Activated CD8-positive, alpha-beta memory T cell treated with anti-CD3 and anti-CD28 coated beads for 1 hour (primary cell): ENCODE measurements around the gene COL23A1.

Experiments used
- DNase-seq, 2 donors: peaks; one replicate each; pipeline ENCODE4 v3.0.0-alpha.2; 2020; ENCODE audit warnings: low read depth in 1 of 2; ENCODE audit errors: extremely low read depth in 1 of 2

The COL23A1 gene

DNA sequence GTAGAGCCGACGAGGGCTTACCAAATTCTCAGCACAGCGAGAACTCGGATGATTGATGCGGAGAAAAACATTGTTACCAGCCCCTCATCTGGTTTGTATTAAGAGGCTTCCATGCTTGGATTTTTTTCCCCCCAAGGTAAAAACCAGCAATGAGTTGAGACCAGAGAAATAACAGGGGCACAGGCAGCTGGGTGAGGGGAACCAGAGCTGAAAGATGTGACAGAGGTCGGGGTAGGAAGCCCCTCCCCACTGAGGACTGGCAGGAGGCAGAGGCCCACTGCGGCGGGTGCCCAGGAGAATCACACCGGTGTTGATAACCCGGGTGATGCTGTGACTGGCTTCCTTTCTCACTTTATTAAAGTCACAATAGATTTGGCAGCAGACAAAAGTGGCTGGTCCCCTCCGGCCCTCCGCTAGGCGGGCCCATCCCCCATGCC lies 241.1 kb downstream of the COL23A1 start:
- DNase-seq = no peak

GRCh38 chr5:178348356-178349074 lies 241.7 kb downstream of the COL23A1 start:
- no peak for DNase-seq

DNA sequence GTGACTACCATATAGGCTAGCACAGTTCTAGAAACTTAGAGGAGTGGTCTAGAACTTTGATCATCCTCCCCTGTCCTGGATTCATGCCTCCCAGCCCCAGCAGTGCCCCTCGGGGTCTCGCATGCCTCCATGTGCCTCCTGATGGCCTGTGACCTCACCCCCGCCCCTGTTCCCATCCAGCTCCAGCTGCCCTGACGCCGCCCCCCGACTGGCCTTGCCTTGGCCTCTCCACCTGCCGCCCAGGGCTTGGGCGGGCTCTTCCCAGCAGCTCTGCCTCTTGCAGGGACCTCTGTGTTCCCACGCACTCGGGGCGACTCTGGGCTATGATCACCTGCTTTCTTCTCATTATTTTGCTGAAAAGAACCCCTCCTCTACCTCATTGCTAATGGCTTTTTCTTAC lies 242.2 kb downstream of the COL23A1 start:
- DNase-seq = no peak

GRCh38 chr5:178346607-178347334 lies 243.4 kb downstream of the COL23A1 start:
- no peak for DNase-seq

GRCh38 chr5:178343306-178343705 lies 246.9 kb downstream of the COL23A1 start:
- no peak for DNase-seq

- no peak for DNase-seq
Measured at GRCh38 chr5:178341851-178342140, 248.4 kb downstream of the COL23A1 start.

DNA sequence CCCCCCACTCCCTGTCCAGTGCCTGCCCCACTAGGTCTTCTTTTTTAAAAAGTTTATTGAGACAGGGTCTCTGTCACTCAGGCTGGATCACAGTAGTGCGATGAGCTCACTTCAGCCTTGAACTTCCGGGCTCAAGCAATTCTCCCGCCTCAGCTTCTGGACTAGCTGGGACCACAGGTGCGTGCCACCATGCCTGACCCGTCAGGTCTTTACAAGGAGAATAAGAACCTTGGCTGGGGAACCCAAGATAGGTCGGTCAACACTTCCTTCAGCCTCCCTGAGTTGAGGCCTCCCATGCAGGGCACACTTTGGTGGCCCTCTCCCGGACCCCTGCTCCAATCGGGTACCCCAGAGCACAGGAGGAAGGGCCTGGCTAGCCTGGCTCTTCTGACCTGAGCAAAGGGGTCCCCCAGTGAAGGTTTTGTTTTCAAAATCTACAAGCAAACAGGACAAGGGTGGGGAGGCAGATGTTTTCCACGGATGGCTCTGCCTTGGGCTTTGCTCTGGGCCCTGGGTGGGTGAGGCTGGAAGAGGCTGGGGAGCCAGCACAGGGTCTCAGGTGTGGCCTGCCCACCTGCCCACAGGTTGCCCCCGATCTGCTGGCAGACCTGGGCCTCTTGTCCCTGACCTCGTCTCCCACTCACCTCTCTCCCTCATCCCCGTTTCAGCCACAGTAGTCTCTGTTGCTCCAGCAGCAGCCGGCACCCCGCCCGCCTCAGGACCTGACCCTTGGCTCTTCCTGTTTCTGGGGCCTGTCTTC lies 248.9 kb downstream of the COL23A1 start:
- no peak for DNase-seq

DNA sequence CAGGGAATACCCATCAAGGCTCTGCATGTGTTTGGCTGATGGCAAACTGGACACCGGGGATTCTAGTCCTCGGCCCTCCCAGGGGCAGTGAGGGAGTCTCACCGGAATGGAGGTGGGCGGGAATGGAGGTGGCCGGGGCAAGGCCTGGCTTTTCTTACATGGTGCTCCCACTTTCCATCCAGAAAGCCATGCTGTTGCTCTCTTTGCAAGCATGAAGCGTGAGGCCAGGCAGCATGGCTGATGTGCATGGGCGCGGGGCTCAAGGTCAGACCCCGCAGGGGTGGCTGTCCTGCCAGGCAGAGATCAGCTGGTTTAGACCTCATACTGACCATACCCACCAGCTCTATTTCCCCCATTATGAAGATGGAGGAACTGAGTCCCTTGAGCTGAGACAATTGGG lies 249.6 kb downstream of the COL23A1 start:
- DNase-seq = no peak

DNA sequence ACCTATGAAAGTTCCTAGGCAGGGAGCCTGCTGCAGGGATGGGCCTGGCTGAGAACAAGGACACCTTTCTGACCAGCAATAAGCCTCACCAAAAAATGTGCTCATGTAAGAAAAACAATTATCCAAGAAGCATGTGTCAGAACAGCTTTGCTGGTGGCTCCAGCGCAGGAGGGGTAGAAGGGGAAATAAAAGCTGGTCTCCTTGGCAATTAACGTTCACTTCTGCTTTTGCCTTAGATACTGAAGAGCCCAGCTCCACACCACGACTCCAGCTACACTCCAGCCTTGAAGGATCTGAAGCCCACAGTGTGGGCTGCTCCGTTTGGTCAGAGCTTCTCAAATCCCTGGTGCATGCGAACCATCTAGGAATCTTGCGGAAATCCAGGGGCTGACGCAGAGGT lies 250.0 kb downstream of the COL23A1 start:
- DNase-seq = no peak

- DNase-seq = no peak
Measured at GRCh38 chr5:178339272-178339671, 250.9 kb downstream of the COL23A1 start.

DNA sequence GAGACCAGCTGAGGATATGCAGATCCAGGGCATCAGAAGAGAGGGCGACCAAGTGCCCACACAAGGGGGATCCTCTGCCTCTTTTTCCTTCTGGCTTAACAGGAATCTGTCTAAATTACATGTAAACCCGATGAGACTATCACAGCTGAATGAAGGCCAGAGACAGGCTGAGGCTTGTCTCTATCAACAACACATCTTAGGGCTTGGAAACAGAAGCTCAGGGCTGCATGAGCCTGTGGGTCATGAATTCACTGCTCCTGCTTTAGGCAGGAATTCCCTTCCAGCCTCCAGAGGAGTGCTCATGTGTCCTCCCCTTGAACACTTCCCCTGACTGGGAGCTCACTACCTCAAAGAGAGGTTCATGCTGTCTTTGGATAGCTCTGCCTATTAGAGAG lies 251.4 kb downstream of the COL23A1 start:
- no peak for DNase-seq

GRCh38 chr5:178338126-178338749 lies 252.0 kb downstream of the COL23A1 start:
- no peak for DNase-seq

GRCh38 chr5:178337334-178337741 lies 252.9 kb downstream of the COL23A1 start:
- DNase-seq = no peak

GRCh38 chr5:178336889-178337288 lies 253.3 kb downstream of the COL23A1 start:
- DNase-seq = no peak

DNA sequence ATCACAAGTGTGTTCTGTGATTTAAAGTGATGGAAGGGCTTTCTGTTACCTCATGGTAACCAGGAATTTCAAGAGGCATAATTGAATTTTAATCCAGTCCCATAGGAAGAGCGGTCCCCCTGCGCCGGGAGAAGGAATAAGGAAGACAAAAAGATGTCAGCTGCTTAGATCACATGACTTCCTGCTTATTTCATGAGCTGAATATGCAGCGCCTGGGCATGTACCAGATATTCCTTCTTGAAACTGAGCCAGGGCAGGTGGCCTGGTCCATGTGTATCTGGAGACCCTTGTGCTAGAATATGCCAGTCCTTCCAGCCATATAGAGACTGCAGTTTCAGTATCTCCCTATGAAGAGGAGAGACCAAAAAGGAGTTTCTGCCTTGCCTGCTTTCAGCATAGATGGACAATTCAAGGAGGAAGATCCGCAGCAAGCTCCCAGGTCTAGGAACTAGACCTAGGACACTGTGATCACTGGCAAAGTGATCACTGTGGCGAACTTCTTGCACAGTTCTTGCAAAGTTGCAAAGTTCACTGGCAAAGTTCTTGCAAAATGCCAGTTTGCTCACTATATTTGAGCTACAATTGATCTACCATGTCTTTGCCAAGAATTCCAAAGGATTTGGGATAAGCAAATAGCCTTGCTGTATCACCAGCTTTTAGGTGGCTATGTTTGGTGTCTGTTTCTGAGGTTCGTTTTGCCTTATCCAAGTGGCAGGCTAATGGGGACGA lies 254.7 kb downstream of the COL23A1 start:
- DNase-seq = no peak

- DNase-seq = no peak
Measured at GRCh38 chr5:178334861-178335260, 255.3 kb downstream of the COL23A1 start.

- no peak for DNase-seq
Measured at GRCh38 chr5:178333821-178334481, 256.2 kb downstream of the COL23A1 start.

- DNase-seq = no peak
Measured at GRCh38 chr5:178332210-178332641, 258.0 kb downstream of the COL23A1 start.

GRCh38 chr5:178331491-178331996 lies 258.6 kb downstream of the COL23A1 start:
- no peak for DNase-seq

- DNase-seq = no peak
Measured at GRCh38 chr5:178330791-178331404, 259.3 kb downstream of the COL23A1 start.
